HT-29 (cell line): Measurements from ENCODE around the gene NKIRAS1. TPM values are rescaled to one million over a fixed set of nuclear protein-coding genes. Genes with fewer than 3 reads are reported as not detected.
"Not testable (repeated sequence)": the region's sequence is repeated elsewhere in the genome, so short reads cannot be mapped to it uniquely, and the experiment has no call there.

Experiments
- DNase-seq: peaks from one replicate; pipeline ENCODE4 v3.0.0-alpha.2; 2015; ENCODE audit warnings: low spot score
- total RNA-seq: library from RNA; depleted of rRNA; stranded (reverse); fragments of >200 nt; shearing (Covaris generic); gene quantifications from 2 replicates; pipeline ENCODE4 v1.2.3, GENCODE V29; 2014

Gene NKIRAS1
- total RNA-seq, 1 experiment from 2014 or later = 1.2 TPM

- no peak for DNase-seq
Observed at GRCh38 chr3:23940775-23941174, 24.0 kb upstream of the NKIRAS1 start.

GRCh38 chr3:23938688-23939087 lies 21.9 kb upstream of the NKIRAS1 start:
- DNase-seq = no peak

DNA sequence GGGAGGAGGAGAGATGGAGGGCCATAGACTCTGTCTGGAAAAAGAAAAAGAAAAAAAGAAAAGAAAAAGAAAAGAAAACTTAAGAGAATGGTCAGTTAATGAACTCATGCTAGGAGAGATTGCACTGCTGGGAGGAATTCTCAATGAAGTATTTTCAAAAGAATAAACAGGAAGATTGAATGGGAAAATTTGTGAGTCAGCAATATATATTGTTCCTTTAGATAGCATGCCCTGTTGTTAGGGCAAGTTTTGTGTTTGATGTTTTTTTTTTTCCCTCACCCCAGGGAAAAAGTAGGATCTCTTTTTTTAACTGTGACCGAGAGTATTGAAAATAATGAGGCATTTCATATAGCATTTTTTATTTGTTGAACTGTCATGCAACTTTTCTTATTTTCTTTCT lies 20.5 kb upstream of the NKIRAS1 start:
- no peak for DNase-seq

GRCh38 chr3:23934253-23934652 lies 17.5 kb upstream of the NKIRAS1 start:
- DNase-seq = no peak

GRCh38 chr3:23932571-23932970 lies 15.8 kb upstream of the NKIRAS1 start:
- no peak for DNase-seq

DNA sequence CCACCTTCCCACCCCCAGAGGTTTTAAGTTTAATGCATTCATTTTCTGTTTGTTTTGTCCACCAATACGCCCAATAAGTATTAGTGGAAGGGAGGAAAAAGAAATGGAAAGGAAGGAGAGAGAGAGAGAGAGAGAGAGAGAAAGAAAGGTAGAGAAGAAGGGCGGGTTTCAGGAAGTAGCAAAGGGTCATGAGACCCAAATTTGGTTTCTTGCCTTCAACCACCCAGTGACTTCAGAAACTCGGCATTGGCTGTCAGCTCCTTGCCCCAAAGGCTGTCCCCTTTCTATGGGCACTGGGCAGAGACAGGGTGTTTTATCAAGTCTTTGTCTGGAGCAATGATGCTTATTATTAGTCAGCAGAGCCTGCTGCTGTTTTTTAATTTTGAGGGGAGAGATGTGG lies 14.8 kb upstream of the NKIRAS1 start:
- DNase-seq = no peak

DNA sequence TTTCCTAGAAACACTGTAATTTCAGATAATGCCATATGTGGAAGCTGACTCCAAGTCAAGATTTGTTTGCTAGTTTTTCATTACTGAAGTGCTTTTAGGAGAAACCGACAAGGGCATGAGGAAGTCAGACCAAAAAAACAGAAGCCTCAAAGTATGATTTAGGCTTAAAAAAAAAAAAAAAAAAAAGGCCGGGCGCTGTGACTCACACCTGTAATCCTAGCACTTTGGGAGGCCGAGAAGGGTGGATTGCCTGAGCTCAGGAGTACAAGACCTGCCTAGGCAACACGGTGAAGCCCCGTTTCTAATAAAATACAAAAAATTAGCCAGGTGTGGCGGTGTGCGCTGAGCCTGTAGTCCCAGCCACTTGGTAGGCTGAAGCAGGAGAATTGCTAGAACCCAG lies 11.7 kb upstream of the NKIRAS1 start:
- no peak for DNase-seq

- peak; percentile 7 for DNase-seq
Observed at GRCh38 chr3:23926736-23927135, 9.9 kb upstream of the NKIRAS1 start.

DNA sequence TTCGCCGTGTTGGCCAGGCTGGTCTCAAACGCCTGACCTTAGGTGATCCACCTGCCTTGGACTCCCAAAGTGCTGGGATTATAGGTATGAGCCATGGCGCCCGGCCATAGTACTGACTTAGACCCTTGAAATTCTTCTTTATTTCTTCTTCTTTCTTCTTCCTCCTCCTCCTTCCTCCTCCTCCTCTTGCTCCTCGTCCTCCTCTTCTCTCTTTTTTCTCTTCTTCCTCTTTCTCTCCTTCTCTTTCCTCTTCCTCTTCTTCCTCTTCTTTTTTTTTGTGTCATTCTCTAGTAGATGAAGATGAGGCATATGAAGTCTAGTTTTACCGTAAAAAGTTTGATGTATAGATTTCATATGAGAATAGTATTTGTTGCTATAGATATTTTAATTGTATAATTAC lies 9.5 kb upstream of the NKIRAS1 start:
- DNase-seq = no peak

- DNase-seq = no peak
Observed at GRCh38 chr3:23923786-23924185, 7.0 kb upstream of the NKIRAS1 start.

- peak; percentile 2 for DNase-seq
Observed at GRCh38 chr3:23921052-23921511, 4.3 kb upstream of the NKIRAS1 start.

GRCh38 chr3:23920151-23920655 lies 3.4 kb upstream of the NKIRAS1 start:
- DNase-seq = peak; percentile 1

GRCh38 chr3:23919628-23920027 lies 2.8 kb upstream of the NKIRAS1 start:
- no peak for DNase-seq

DNA sequence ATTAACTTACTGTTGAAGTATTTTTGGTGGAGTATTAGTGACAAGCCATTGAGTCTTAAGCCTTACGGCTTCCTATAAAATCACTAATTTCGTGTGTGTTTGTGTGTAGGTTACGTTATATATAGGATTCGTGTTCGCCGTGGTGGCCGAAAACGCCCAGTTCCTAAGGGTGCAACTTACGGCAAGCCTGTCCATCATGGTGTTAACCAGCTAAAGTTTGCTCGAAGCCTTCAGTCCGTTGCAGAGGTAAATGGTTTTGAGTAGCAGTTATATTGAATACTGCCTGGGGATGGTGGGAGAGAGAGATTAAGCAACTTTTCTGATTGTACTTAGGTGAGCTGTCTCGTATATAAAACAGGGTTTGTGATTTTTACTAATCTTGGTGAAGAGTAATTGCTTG lies 1.5 kb upstream of the NKIRAS1 start:
- DNase-seq = not testable (repeated sequence)

GRCh38 chr3:23917679-23918303 lies 1.0 kb upstream of the NKIRAS1 start:
- DNase-seq = peak; percentile 52

GRCh38 chr3:23916152-23916885 lies 471 bp downstream of the NKIRAS1 start:
- DNase-seq = no peak

GRCh38 chr3:23915537-23916108 lies 1.2 kb downstream of the NKIRAS1 start:
- peak; percentile 1 for DNase-seq

- DNase-seq = no peak
Observed at GRCh38 chr3:23913873-23914743, 2.7 kb downstream of the NKIRAS1 start.

DNA sequence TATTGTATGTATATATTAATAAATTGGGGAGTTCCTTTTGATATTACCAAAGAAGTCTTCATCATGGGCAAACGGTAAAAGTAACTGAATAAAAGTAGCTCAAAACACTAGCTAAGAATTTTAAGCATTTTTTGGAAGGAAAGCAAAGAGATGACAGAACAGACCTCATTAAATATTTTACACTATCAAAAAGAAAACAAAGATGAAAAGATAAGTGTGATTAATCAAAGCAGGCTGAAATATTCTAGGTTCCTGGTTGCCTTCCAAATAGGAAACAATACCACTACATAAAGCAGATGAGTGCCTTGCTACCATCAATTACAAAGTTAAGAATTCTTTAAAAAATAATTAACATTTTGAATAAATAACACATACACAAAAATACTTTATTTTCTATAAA lies 3.6 kb downstream of the NKIRAS1 start:
- no peak for DNase-seq

GRCh38 chr3:23912335-23912734 lies 4.5 kb downstream of the NKIRAS1 start:
- not testable (repeated sequence) for DNase-seq

GRCh38 chr3:23911397-23911796 lies 5.4 kb downstream of the NKIRAS1 start:
- no peak for DNase-seq

GRCh38 chr3:23909341-23909740 lies 7.4 kb downstream of the NKIRAS1 start:
- DNase-seq = no peak
